ENCODE measurements around the gene HPCA.

The HPCA gene

GRCh38 chr1:32867151-32867550 is 19.1 kb upstream of the HPCA start:
- TF ChIP-seq EP300 (IDR thresholded peaks at IDR 0.05; ENCODE audit: borderline replicate concordance) (no peak), TAF1 (IDR thresholded peaks at IDR 0.05; ENCODE audit: low read depth) (no peak), MAX (IDR thresholded peaks at IDR 0.05) (no peak), NFIC (IDR thresholded peaks at IDR 0.05) (no peak), YY1 (IDR thresholded peaks at IDR 0.05; ENCODE audit: low read depth) (no peak), USF1 (IDR thresholded peaks at IDR 0.05) (no peak), REST (IDR thresholded peaks at IDR 0.05; ENCODE audit: low read depth) (no peak), EGR1 (IDR thresholded peaks at IDR 0.05) (no peak), CREB1 (IDR thresholded peaks at IDR 0.05; ENCODE audit: low read depth) (no peak), FOXM1 (IDR thresholded peaks at IDR 0.05; ENCODE audit: borderline replicate concordance, low read depth) (no peak), RAD21 (IDR thresholded peaks at IDR 0.05; ENCODE audit: low read depth) (no peak), TCF12 (IDR thresholded peaks at IDR 0.05; ENCODE audit: low read depth) (no peak), CEBPB (IDR thresholded peaks at IDR 0.05) (no peak), ZBTB7A (IDR thresholded peaks at IDR 0.05; ENCODE audit: low read depth) (no peak)

- no peak for TF ChIP-seq ZBTB7A (IDR thresholded peaks at IDR 0.05; ENCODE audit: low read depth)
- TF ChIP-seq RAD21 (IDR thresholded peaks at IDR 0.05; ENCODE audit: low read depth): no peak
- no peak for TF ChIP-seq YY1 (IDR thresholded peaks at IDR 0.05; ENCODE audit: low read depth)
- TF ChIP-seq CREB1 (IDR thresholded peaks at IDR 0.05; ENCODE audit: low read depth): no peak
- TF ChIP-seq CEBPB (IDR thresholded peaks at IDR 0.05): no peak
- no peak for TF ChIP-seq NFIC (IDR thresholded peaks at IDR 0.05)
- TF ChIP-seq TEAD4 (IDR thresholded peaks at IDR 0.05): no peak
- no peak for TF ChIP-seq EGR1 (IDR thresholded peaks at IDR 0.05)
- no peak for TF ChIP-seq REST (IDR thresholded peaks at IDR 0.05; ENCODE audit: low read depth)
- TF ChIP-seq TAF1 (IDR thresholded peaks at IDR 0.05; ENCODE audit: low read depth): no peak
- TF ChIP-seq FOXM1 (IDR thresholded peaks at IDR 0.05; ENCODE audit: borderline replicate concordance, low read depth): no peak
- TF ChIP-seq MAX (IDR thresholded peaks at IDR 0.05): no peak
- TF ChIP-seq TCF12 (IDR thresholded peaks at IDR 0.05; ENCODE audit: low read depth): no peak
- no peak for TF ChIP-seq EP300 (IDR thresholded peaks at IDR 0.05; ENCODE audit: borderline replicate concordance)
- TF ChIP-seq USF1 (IDR thresholded peaks at IDR 0.05): no peak
Measured at GRCh38 chr1:32867671-32868070, 18.6 kb upstream of the HPCA start.

- TF ChIP-seq TAF1 (IDR thresholded peaks at IDR 0.05; ENCODE audit: low read depth) (no peak), ZBTB7A (IDR thresholded peaks at IDR 0.05; ENCODE audit: low read depth) (no peak), FOXM1 (IDR thresholded peaks at IDR 0.05; ENCODE audit: borderline replicate concordance, low read depth) (no peak), RAD21 (IDR thresholded peaks at IDR 0.05; ENCODE audit: low read depth) (no peak), MAX (IDR thresholded peaks at IDR 0.05) (no peak), USF1 (IDR thresholded peaks at IDR 0.05) (no peak), EGR1 (IDR thresholded peaks at IDR 0.05) (no peak), CEBPB (IDR thresholded peaks at IDR 0.05) (no peak), CREB1 (IDR thresholded peaks at IDR 0.05; ENCODE audit: low read depth) (no peak), REST (IDR thresholded peaks at IDR 0.05; ENCODE audit: low read depth) (no peak), YY1 (IDR thresholded peaks at IDR 0.05; ENCODE audit: low read depth) (no peak), TEAD4 (IDR thresholded peaks at IDR 0.05) (no peak), TCF12 (IDR thresholded peaks at IDR 0.05; ENCODE audit: low read depth) (no peak), NFIC (IDR thresholded peaks at IDR 0.05) (no peak), EP300 (IDR thresholded peaks at IDR 0.05; ENCODE audit: borderline replicate concordance) (no peak)
Measured at GRCh38 chr1:32868085-32868484, 18.2 kb upstream of the HPCA start.

Data from Ishikawa (cell line).